ENCODE data around the gene RETREG3.

Gene RETREG3

GRCh38 chr17:42608305-42609181 is 631 bp downstream of the RETREG3 start:
- H3K4me3 ChIP-seq (ENCODE audit: low read depth, low read length), result peak overlapping the region; percentile 75
- TF ChIP-seq CTCF (IDR thresholded peaks at IDR 0.05; ENCODE audit: borderline replicate concordance, insufficient read depth, low read depth, low read length), result no peak

- peak overlapping the region; percentile 75 for H3K4me3 ChIP-seq (ENCODE audit: low read depth, low read length)
- TF ChIP-seq CTCF (IDR thresholded peaks at IDR 0.05; ENCODE audit: borderline replicate concordance, insufficient read depth, low read depth, low read length), result no peak
These were observed 1.4 kb downstream of the RETREG3 start for GRCh38 chr17:42607769-42608168.

- TF ChIP-seq CTCF (IDR thresholded peaks at IDR 0.05; ENCODE audit: borderline replicate concordance, insufficient read depth, low read depth, low read length), result no peak
- no peak overlapping the region for H3K4me3 ChIP-seq (ENCODE audit: low read depth, low read length)
These were observed 5.9 kb downstream of the RETREG3 start for GRCh38 chr17:42603318-42603717.

GRCh38 chr17:42598905-42599304 is 10.3 kb downstream of the RETREG3 start:
- no peak for TF ChIP-seq CTCF (IDR thresholded peaks at IDR 0.05; ENCODE audit: borderline replicate concordance, insufficient read depth, low read depth, low read length)
- H3K4me3 ChIP-seq (ENCODE audit: low read depth, low read length), result no peak overlapping the region

- no peak overlapping the region for H3K4me3 ChIP-seq (ENCODE audit: low read depth, low read length)
- no peak for TF ChIP-seq CTCF (IDR thresholded peaks at IDR 0.05; ENCODE audit: borderline replicate concordance, insufficient read depth, low read depth, low read length)
These were observed 12.8 kb downstream of the RETREG3 start for GRCh38 chr17:42596386-42596785.

GRCh38 chr17:42591411-42591810 is 17.8 kb downstream of the RETREG3 start:
- no peak overlapping the region for H3K4me3 ChIP-seq (ENCODE audit: low read depth, low read length)
- TF ChIP-seq CTCF (IDR thresholded peaks at IDR 0.05; ENCODE audit: borderline replicate concordance, insufficient read depth, low read depth, low read length), result no peak

GRCh38 chr17:42590886-42591285 is 18.3 kb downstream of the RETREG3 start:
- no peak for TF ChIP-seq CTCF (IDR thresholded peaks at IDR 0.05; ENCODE audit: borderline replicate concordance, insufficient read depth, low read depth, low read length)
- H3K4me3 ChIP-seq (ENCODE audit: low read depth, low read length), result no peak overlapping the region

Measured in GM12875 (cell line).